GM23248 (cell line): ENCODE data around the gene LRIG3. TPM values are rescaled to one million over a fixed set of nuclear protein-coding genes. Genes with fewer than 3 reads are reported as not detected.

Source experiments
- DNase-seq: peaks from one replicate; pipeline ENCODE4 v3.0.0-alpha.2; 2015
- H2AFZ ChIP-seq: fragments of 200-600 bp; sonication (generic); 2 replicates; pipeline ENCODE4 v1.6.1; 2016; ENCODE audit warnings: antibody characterized with exemption
- H3F3A ChIP-seq: fragments of 200-600 bp; sonication (generic); 2 replicates; pipeline ENCODE4 v1.6.1; 2016; ENCODE audit warnings: mild to moderate bottlenecking, antibody characterized with exemption, mixed run types; ENCODE audit not compliant: insufficient read depth
- H3K27ac ChIP-seq: fragments of 200-600 bp; sonication (generic); 2 replicates; pipeline ENCODE4 v1.5.1; 2016; ENCODE audit warnings: mild to moderate bottlenecking
- H3K27me3 ChIP-seq: fragments of 200-600 bp; sonication (generic); replicated peaks from 2 replicates; pipeline ENCODE4 v1.6.1; 2016; ENCODE audit warnings: mild to moderate bottlenecking; ENCODE audit not compliant: insufficient read depth
- H3K36me3 ChIP-seq: fragments of 200-600 bp; sonication (generic); 2 replicates; pipeline ENCODE4 v1.6.1; 2016; ENCODE audit warnings: low read depth, mild to moderate bottlenecking
- H3K4me1 ChIP-seq: fragments of 200-600 bp; sonication (generic); 2 replicates; pipeline ENCODE4 v1.6.1; 2016; ENCODE audit warnings: mild to moderate bottlenecking; ENCODE audit not compliant: insufficient read depth
- H3K4me2 ChIP-seq: fragments of 200-600 bp; sonication (generic); one replicate; pipeline ENCODE4 v1.6.1; 2016; ENCODE audit warnings: mild to moderate bottlenecking; ENCODE audit not compliant: unreplicated experiment
- H3K4me3 ChIP-seq: fragments of 200-600 bp; sonication (generic); 2 replicates; pipeline ENCODE4 v1.5.1; 2016; ENCODE audit warnings: mild to moderate bottlenecking
- H3K79me2 ChIP-seq: fragments of 200-600 bp; sonication (generic); 2 replicates; pipeline ENCODE4 v1.6.1; 2016; ENCODE audit warnings: mild to moderate bottlenecking; ENCODE audit not compliant: insufficient read depth
- H3K9ac ChIP-seq: fragments of 200-600 bp; sonication (generic); 2 replicates; pipeline ENCODE4 v1.6.1; 2016; ENCODE audit warnings: mild to moderate bottlenecking
- H3K9me2 ChIP-seq: fragments of 200-600 bp; sonication (generic); 2 replicates; pipeline ENCODE4 v1.6.1; 2016; ENCODE audit warnings: mixed run types, mild to moderate bottlenecking, moderate library complexity; ENCODE audit not compliant: insufficient read depth
- H3K9me3 ChIP-seq: fragments of 200-600 bp; sonication (generic); one replicate; pipeline ENCODE4 v1.6.1; 2017; ENCODE audit warnings: low read depth
- H4K20me1 ChIP-seq: fragments of 200-600 bp; sonication (generic); 2 replicates; pipeline ENCODE4 v1.6.0; 2016; ENCODE audit not compliant: insufficient read depth
- EZH2 ChIP-seq: fragments of 200-600 bp; sonication (generic); IDR thresholded peaks from 2 replicates; pipeline ENCODE4 v1.6.1; 2018; ENCODE audit warnings: antibody characterized with exemption, mild to moderate bottlenecking; ENCODE audit not compliant: insufficient read depth, poor library complexity, severe bottlenecking
- EZH2phosphoT487 ChIP-seq: fragments of 200-600 bp; sonication (generic); IDR thresholded peaks from 2 replicates; pipeline ENCODE4 v1.6.1; 2018; ENCODE audit warnings: antibody characterized with exemption, moderate library complexity, mild to moderate bottlenecking, low read depth; ENCODE audit not compliant: insufficient read depth
- WGBS, 2 experiments: methylation state at CpG; one replicate each; pipeline ENCODE4 v1.1.6; 2015 to 2017; ENCODE audit warnings: low lambda C conversion rate in 2 of 2, low coverage in 1 of 2; ENCODE audit errors: missing lambda C conversion rate in 2 of 2; 5-methylcytosine and 5-hydroxymethylcytosine counted together
- in situ Hi-C: fragments of 300-500 bp; cut with MboI; formaldehyde crosslinking; loops from 2 replicates; pipeline ENCODE4 v1.15.0; 2020
- polyA plus RNA-seq: library from polyadenylated mRNA; unstranded; fragments of >200 nt; fragmentation: Nextera tagmentation; extraction: Ambion mirVana; gene quantifications from 2 replicates; pipeline ENCODE4 v1.2.1, GENCODE V29; 2016
- total RNA-seq: library from RNA; depleted of rRNA; stranded (reverse); fragments of >200 nt; shearing (Covaris generic); gene quantifications from 2 replicates; pipeline ENCODE4 v1.2.3, GENCODE V29; 2014

Gene LRIG3
- total and polyA plus RNA-seq, 2 experiments from 2014 or later, result 9.2 to 29.3 TPM

DNA sequence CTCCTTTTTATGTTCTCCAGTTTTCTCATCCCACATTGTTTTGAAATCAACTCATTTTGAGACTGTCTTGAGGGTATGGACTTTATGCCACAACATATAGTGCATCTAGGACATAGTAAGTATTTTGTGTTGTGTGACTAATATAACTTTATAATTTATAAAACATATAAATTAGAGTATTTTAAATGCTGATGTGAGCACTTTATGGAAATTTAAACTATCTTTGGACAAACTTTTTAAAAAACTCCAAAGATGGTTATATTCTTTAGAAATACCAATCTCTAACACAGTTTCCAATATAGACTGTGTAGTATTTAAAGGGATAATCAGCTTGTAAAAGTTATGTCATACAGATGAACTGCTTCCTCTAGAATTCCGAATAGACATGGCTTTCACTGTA lies 87.4 kb downstream of the LRIG3 start:
- H3K36me3 ChIP-seq, result no peaks in the 10 kb centered on the region
- no peak overlapping the region for H2AFZ ChIP-seq
- no peaks in the 10 kb centered on the region for H3K9me3 ChIP-seq
- no peak overlapping the region for H3K4me3 ChIP-seq
- no peaks in the 10 kb centered on the region for H3F3A ChIP-seq
- H3K4me1 ChIP-seq, result no peaks in the 10 kb centered on the region
- in situ Hi-C loops, result no loop called here
- no peak for TF ChIP-seq EZH2
- no peak for TF ChIP-seq EZH2phosphoT487
- 92 to 98% methylated on average over 1 of the region's 1 CpG for WGBS, 2 experiments
- no peaks in the 10 kb centered on the region for H4K20me1 ChIP-seq
- no peak overlapping the region for H3K9ac ChIP-seq
- H3K4me2 ChIP-seq, result no peak overlapping the region
- H3K79me2 ChIP-seq, result no peaks in the 10 kb centered on the region
- no peak overlapping the region for H3K27ac ChIP-seq
- no peaks in the 10 kb centered on the region for H3K9me2 ChIP-seq
- no peaks in the 10 kb centered on the region for H3K27me3 ChIP-seq
- DNase-seq, result no peak
